Inflammatory macrophage (primary cell): ENCODE data around the gene ABCC3.

Source experiments
- DNase-seq, 2 donors: peaks; one replicate each; pipeline ENCODE4 v3.0.0-alpha.2; 2020 to 2022

The ABCC3 gene

GRCh38 chr17:50649042-50649908 lies 14.6 kb downstream of the ABCC3 start:
- no peak for DNase-seq

DNA sequence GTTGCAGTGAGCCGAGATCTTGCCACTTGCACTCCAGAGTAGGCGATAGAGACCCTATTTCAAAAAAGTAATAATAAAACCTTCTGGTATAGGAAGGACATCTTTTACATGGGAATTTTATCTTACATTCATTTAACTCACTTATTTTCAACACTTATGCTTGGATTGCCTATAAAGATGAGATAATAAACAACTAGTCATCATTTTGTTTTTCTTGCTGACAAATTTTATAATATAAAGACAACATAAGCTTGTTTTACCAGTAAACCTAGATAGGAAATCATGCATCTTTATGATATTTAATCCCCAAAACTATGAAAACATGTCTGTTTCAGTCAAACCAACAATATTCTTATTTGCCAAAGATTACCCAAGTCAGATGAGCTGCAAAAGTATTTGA lies 17.0 kb downstream of the ABCC3 start:
- no peak for DNase-seq

DNA sequence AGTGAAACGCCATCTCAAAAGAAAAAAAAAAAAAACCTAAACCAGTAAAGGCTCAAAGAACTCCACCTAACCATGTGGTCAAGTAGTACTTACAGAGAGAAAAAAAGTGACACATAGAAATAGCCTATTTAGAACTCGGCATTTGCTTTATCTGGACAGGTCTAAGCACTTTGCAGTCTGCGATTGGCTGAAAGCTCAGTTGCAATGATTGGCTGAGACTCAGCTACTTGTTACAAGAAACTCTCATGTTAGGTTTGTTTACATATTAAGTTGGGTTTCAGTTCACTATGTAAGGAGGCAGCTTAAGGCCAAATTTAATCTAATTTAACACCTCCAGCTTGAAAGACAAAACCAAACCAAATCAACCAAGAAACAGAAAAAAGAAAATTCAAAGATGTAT lies 19.1 kb downstream of the ABCC3 start:
- DNase-seq, result no peak

GRCh38 chr17:50656509-50656908 lies 21.8 kb downstream of the ABCC3 start:
- DNase-seq, result no peak

DNA sequence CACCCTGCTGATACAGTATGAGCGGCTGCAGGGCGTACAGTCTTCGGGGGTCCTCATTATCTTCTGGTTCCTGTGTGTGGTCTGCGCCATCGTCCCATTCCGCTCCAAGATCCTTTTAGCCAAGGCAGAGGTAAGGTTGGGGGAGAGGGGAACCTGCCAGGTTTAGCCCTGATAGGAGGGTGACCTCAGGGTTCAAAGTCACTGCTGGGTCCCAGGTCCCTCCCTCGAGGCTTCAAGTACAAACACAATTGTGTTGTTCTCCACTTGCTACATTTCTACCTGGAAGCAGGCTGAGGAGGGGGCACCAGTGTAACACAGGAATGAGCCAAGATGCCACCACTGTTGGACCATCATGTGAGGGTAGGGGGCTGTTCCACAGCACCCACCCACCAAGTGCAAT lies 22.4 kb downstream of the ABCC3 start:
- no peak for DNase-seq

- no peak for DNase-seq
These were observed 22.9 kb downstream of the ABCC3 start for GRCh38 chr17:50657627-50658026.

GRCh38 chr17:50658616-50659015 lies 23.9 kb downstream of the ABCC3 start:
- DNase-seq, result no peak

DNA sequence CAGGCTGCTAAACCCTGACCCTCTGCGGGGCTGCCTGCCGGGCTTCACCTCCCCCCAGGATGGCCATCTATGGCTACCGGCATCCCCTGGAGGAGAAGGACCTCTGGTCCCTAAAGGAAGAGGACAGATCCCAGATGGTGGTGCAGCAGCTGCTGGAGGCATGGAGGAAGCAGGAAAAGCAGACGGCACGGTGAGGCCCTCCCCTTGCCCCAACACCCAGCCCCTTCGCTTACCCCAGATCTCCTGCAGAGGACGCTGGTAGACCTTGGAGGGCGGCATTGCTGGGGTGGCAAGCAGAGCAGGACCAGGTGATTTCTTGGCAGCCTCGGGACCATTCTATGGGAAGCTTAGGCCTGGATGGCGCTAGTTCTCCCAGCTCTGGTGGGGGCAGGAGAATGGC lies 24.5 kb downstream of the ABCC3 start:
- no peak for DNase-seq

DNA sequence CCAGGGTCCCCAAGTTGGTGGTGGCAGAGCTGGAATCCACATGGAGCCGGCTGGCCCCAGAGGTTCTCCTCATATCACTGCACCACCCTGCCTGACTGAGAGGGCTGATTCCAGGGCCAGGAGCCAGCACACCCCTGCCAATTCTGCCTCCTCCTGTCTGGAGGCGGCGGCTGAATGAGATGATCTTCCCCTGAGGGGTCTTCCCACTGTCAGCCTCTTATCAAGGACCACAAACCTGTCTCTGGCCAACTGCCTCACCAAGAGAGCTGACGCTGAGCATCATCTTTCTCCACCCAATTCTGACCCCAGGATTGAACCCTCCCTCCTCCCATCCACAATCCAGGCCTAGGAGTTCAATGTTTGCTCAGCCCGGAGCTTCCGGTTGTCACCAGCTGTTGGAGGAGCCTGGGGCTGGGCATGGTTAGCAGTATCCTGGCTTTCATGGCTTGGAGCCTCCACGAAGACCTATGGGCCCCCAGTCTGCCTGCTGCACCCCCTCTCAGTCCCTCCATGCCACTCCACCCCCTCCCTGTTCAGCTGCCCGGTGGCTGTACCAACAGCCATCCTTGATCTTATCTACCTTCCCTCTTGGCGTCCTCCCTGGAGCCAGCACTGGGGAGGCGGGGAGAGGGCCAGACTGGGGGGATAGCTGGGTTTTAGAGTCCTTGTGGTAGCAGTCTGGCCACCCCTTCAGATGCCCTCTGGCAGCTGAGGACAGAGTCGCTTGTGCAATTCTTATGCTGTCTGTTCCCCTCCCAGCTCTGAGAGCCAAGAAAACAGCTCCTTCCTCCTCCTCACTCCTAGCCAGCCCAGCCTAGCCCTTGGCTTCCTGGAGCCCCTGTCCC lies 25.6 kb downstream of the ABCC3 start:
- peak; percentile 47 to 51 for DNase-seq

- DNase-seq, result peak; percentile 13 to 39
These were observed 26.2 kb downstream of the ABCC3 start for GRCh38 chr17:50660887-50661345.

DNA sequence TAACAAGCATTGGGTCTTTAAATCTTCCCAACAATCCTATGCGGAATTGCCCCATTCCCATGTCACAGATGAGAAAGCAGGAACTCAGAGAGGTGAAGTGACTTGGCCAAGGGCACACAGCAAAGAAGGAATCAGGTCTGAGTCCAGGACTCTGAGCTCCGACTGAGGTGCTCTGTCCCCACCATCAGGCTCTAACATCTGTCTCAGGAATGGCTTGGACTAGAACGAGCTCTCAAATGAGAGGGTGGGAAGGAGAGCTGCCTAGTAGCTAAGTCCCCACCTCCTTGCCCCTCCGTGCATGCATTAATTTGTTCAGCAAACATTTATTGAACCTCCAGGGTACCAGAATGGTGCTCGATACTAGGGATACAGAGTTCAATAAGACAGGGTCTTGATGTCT lies 26.7 kb downstream of the ABCC3 start:
- DNase-seq, result no peak

DNA sequence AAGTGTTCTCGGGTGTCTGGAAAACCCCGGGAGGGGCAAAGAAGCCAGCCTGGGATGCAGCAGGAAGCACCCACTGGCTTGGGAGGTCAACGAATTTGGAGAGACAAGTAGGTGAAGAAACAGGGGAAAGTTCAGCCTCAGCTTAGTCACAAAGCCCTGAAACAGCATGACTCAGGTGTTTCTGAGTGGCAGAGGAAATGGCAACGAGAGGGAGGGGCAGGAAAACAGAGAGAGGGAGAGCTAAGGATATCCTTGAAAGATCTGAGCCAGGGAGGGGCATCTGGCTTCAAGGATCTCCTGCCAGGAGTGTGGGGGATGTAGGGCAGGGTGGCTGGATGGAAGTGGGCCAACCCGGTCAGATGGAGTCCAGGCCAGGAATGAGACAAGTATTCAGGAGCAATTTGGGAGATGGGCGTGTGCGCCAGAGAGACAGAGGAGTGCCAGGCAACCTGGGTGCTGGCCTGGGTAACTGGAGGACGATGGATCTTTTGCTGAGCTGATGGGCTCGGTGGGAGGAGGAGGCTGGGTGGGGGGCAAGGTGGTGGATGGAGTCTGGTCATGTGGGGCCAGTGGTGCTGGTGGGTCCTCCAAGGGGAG lies 27.2 kb downstream of the ABCC3 start:
- DNase-seq, result peak; percentile 36 to 67

- DNase-seq, result no peak
These were observed 28.0 kb downstream of the ABCC3 start for GRCh38 chr17:50662632-50663225.

- DNase-seq, result no peak
These were observed 29.2 kb downstream of the ABCC3 start for GRCh38 chr17:50663812-50664374.

- no peak for DNase-seq
These were observed 30.2 kb downstream of the ABCC3 start for GRCh38 chr17:50664788-50665458.

DNA sequence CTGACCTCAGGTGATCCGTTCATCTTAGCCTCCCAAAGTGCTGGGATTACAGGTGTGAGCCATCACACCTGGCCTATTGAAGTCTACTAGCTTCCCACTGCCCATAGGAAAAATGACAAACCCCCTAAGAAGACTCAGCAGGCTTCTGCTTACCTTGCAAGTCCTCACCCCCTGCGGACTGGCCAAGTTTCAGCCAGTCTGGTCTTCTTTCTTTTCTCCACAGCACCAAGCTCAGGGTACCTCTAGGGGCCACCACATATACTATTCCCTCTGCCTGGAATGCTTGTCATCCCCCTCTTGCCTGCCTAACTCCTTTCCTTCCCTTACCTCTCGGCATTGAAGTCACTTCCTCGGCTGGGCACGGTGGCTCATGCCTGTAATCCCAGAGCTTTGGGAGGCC lies 31.2 kb downstream of the ABCC3 start:
- DNase-seq, result no peak

DNA sequence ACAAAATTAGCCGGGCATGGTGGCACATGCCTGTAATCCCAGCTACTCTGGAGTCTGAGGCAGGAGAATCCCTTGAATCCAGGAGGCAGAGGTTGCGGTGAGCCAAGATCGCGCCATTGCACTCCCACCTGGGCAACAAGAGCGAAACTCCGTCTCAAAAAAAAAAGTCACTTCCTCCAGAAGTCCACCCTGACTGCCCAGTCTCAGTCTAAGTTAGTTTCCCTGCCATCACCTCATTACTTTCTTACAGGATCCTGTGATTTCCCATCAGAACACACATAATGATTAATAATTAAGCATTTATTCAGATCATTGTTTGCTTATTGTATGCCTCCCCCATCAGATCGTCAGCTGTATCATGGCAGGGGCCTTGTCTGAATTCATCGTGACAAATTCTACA lies 31.6 kb downstream of the ABCC3 start:
- DNase-seq, result no peak

DNA sequence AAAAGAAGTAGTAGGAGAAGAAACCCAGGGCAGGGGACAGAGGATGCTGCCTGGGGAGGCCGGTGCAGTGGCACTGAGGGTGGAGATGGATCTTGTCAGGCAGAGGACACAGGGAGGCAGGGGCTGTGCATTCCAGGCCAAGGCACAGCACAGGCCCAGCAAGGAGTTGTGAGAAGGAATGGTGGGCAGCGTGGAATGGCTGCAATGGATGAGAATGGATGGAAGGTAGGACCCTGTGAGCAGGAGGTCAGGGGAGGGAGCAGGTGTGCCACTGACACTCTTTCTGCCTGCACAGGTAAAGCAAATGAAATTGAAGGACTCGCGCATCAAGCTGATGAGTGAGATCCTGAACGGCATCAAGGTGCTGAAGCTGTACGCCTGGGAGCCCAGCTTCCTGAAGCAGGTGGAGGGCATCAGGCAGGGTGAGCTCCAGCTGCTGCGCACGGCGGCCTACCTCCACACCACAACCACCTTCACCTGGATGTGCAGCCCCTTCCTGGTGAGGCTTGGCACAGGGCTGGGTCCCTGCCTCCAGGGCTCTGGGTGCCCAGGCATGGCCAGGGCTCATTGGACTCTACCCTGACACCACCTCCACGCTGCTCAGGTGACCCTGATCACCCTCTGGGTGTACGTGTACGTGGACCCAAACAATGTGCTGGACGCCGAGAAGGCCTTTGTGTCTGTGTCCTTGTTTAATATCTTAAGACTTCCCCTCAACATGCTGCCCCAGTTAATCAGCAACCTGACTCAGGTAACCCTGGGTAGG lies 32.8 kb downstream of the ABCC3 start:
- no peak for DNase-seq

DNA sequence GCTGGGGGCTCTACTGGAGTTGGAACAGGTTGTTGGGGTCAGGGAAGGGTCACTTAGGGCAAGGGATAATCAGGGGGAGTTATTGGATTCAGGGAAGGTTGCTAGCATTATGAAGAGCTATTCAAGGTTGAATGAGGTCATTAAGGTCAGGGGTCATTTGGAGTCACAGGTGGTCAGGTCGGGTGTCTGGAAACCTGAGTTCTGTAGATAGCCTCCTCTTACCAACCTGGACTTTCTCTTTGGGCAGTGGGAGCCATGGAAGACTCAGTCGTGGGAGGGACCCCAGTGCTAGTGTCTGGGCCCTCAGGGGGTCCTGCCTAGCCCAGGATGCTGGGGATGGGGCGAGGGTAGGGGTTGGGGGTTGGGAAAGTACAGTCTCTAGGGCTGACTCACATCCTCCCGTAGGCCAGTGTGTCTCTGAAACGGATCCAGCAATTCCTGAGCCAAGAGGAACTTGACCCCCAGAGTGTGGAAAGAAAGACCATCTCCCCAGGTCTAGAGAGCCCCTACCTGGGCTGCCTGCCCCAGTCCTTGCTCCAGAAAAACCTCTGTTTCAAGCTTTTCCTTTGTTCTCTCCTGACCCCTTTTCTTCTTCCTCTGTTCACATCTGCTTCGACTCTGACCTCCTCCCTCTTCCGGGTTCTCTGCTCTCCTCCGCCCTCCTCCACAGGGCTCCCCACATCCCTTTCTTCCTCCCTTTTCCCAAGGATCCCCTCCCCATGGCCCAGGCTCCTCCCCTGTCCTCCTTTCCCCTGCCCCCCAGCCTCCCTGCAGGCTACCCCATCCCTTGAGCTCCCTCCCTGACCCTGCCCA lies 33.5 kb downstream of the ABCC3 start:
- no peak for DNase-seq
